NCI-H82 treated with DMSO at 0.1 percent for 48 hours (cell line): ENCODE data around the gene FAM193B.
"Not testable (repeated sequence)": the region's sequence is repeated elsewhere in the genome, so short reads cannot be mapped to it uniquely, and the experiment has no call there.

ENCODE experiments used
- DNase-seq: peaks from one replicate; lab custom pipeline; 2025; ENCODE audit not compliant: unreplicated experiment; lab: John Stamatoyannopoulos, UW

The FAM193B gene

GRCh38 chr5:177538876-177539275 lies 15.5 kb downstream of the FAM193B start:
- no peak for DNase-seq

- no peak for DNase-seq
Measured at GRCh38 chr5:177537389-177538361, 16.7 kb downstream of the FAM193B start.

GRCh38 chr5:177536386-177536785 lies 18.0 kb downstream of the FAM193B start:
- DNase-seq, result no peak

GRCh38 chr5:177535125-177535524 lies 19.2 kb downstream of the FAM193B start:
- no peak for DNase-seq

- not testable (repeated sequence) for DNase-seq
Measured at GRCh38 chr5:177534433-177534832, 19.9 kb downstream of the FAM193B start.

- no peak for DNase-seq
Measured at GRCh38 chr5:177531209-177531940, 23.0 kb downstream of the FAM193B start.

GRCh38 chr5:177530638-177531037 lies 23.7 kb downstream of the FAM193B start:
- DNase-seq, result no peak

GRCh38 chr5:177529247-177530203 lies 24.8 kb downstream of the FAM193B start:
- DNase-seq, result no peak

- DNase-seq, result no peak
Measured at GRCh38 chr5:177528631-177529030, 25.7 kb downstream of the FAM193B start.

- DNase-seq, result no peak
Measured at GRCh38 chr5:177527595-177527994, 26.8 kb downstream of the FAM193B start.

GRCh38 chr5:177526791-177527190 lies 27.6 kb downstream of the FAM193B start:
- no peak for DNase-seq

GRCh38 chr5:177526191-177526590 lies 28.2 kb downstream of the FAM193B start:
- no peak for DNase-seq

- DNase-seq, result no peak
Measured at GRCh38 chr5:177524941-177525655, 29.3 kb downstream of the FAM193B start.

- no peak for DNase-seq
Measured at GRCh38 chr5:177524539-177524900, 29.8 kb downstream of the FAM193B start.

- no peak for DNase-seq
Measured at GRCh38 chr5:177523711-177524538, 30.4 kb downstream of the FAM193B start.

- DNase-seq, result no peak
Measured at GRCh38 chr5:177520916-177521513, 33.3 kb downstream of the FAM193B start.

GRCh38 chr5:177520271-177520670 lies 34.1 kb downstream of the FAM193B start:
- DNase-seq, result no peak

- DNase-seq, result no peak
Measured at GRCh38 chr5:177519463-177520235, 34.7 kb downstream of the FAM193B start.
